CD1c-positive myeloid dendritic cell (primary cell): Measurements from ENCODE around the gene RFX3.

Source experiments
- DNase-seq: peaks from one replicate; pipeline ENCODE4 v3.0.0-alpha.2; 2016; ENCODE audit errors: extremely low spot score

RFX3 gene

DNA sequence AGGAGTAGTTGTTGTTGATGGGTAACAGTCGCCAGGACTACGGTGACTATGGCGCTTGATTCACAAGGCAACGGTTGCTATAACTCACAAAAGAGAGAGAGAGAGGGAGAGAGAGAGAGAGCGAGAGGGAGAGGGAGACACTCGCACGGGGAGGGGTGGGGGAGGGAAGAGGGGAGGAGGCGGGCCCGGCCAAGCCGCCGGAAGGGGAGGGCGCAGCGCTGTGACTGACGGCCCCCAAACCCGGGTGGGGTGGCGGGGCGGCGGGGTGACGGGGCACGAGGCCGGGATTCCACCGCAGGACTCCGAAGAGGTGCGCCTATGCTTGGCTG is at the start of gene RFX3:
Gene RFX3, minus strand, starts transcription at position 166 of the 329 bp plus-strand sequence. CDS start 130,413 bp downstream, outside the sequence.
- DNase-seq, result peak; percentile 94

DNA sequence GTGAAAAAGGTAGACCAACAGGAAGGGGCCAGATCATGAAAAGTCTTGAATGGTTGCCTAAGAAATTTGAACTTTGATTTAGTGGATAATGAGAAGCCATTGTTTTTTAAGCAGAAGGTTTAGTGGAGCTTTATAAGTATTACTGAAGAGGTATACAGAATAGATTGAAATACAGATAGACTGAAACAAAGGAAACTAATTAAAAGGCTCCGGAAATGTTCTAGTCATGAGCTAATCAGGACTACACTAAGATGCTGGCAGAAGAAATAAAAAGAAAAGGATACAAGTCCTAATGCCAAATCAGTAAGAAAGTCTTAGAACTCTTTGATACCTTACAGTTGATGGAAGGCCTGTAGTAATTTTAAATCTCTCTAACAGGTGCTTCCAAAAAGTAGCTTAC is 45.7 kb upstream of the RFX3 start:
- DNase-seq, result no peak

DNA sequence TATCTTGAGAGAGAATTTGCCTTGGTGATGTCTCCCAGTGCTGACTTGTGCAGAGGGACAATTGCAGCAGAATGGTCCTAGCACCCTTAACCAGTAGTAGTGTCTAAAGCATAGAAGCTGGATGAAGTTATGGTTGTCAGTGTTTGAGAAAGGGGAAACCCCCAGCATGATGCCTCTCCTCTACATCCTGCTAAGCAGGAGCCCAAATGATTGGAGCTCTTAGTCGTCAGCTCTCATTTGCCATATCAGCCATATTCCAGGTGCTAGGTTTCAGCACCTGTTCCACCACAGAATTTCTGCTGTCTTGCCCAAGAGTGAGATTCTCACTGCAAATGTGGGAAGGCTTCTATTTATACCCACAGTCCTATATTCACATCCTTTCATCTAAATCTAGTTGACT is 43.7 kb upstream of the RFX3 start:
- no peak for DNase-seq

DNA sequence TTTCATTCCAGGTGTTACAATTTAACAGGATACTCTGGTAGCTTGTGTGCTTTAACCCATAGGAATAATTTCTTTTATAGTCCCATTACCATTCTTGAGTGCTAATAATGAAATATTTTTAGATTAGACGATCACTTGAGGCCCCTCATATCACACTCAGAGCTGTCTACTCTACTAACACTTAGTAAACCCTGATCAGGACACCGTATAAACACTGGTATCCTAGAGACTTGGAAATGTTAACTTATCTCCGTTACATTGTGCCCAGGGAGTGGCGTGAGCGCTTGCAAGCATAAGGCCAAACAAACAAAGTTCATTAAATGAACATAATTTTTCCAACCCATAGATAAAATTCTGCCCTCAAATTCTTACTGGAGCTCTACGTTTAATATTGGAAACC is 42.2 kb upstream of the RFX3 start:
- no peak for DNase-seq

DNA sequence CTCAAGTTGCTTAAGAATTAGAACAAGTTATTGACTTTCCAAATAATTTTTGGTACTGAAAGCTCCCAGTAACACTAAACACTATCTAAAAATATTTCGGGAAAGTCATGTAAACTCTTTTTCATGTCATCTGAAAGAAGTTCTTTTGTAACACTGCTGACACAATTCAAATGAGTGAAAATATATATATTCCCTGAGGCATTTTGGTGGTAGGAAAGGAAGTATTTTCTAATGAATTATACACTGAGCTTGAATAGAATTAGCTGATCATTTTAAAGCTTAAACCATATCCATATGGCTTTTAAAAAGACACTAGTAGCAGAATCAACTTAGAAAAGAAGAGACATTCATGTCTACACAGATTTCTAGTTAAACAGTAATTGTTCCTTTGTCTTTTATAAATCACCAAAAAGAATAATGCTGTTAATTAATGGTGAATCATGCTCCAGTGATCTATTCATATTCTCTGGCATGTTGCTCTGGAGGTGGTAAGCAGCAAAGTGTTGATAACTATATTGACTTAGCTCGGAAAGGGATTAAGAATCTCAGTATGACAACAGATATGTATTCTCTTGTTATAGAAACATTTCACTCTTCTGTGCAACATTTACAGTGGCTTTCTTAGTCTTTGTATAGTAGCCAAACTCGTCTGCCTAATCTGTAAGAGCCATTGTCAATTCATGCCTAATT is 27.4 kb upstream of the RFX3 start:
- no peak for DNase-seq

DNA sequence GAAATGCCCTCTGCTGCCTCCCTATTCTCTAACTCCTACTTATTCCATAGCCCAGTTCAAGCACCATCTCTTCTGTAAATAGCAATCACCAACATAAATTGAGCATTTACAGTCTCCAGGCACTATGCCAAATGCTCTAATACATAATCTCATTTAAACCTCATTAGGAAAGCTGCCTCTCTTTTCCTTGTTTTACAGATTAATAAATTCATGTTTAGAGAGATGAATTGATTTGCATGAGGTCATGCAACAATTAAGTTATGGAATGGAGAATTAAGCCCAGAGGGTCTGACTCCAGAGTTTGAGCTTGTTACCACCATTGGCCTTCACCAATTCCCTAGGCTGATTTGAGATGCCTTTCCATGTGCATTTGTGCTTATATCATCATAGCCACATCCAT is 23.4 kb upstream of the RFX3 start:
- DNase-seq, result no peak

DNA sequence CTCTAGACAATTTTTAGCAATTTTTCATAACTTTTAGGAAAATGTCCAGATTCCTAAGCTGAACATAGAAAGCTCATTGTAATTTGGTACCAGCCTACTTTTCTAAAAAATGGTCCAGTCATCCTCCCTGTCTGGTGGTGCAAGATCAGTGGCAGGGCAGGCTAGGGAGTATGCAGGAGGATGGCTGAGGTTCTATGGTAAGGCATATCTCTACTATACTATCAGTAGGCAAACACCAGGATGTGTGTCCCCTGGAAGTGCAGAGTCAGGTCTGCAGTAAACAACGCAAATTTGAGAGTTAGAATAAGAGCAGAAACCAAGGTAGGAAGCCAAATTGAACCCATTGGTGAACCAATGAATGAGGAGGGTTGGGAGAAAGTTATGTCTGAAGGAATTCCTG is 22.8 kb upstream of the RFX3 start:
- DNase-seq, result no peak

DNA sequence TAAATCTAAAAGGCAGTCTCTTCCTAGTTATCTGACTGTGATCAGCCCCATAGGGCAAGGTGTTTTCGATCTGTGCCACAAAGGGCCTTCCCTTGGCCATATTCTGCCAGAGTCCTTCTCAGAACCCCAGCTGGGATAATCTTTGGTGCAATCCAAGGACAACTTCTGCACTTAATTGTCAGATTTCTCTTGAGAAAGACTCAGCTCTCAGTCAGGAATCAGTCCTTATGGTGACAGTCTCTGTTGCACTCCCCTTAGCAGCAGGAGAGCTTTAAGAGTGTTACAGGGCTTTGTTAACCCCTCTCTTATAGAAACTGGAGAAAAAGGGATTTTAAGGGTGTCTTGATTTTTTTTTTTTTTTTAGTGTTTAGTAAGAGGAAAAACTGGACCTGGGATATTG is 15.4 kb upstream of the RFX3 start:
- no peak for DNase-seq

DNA sequence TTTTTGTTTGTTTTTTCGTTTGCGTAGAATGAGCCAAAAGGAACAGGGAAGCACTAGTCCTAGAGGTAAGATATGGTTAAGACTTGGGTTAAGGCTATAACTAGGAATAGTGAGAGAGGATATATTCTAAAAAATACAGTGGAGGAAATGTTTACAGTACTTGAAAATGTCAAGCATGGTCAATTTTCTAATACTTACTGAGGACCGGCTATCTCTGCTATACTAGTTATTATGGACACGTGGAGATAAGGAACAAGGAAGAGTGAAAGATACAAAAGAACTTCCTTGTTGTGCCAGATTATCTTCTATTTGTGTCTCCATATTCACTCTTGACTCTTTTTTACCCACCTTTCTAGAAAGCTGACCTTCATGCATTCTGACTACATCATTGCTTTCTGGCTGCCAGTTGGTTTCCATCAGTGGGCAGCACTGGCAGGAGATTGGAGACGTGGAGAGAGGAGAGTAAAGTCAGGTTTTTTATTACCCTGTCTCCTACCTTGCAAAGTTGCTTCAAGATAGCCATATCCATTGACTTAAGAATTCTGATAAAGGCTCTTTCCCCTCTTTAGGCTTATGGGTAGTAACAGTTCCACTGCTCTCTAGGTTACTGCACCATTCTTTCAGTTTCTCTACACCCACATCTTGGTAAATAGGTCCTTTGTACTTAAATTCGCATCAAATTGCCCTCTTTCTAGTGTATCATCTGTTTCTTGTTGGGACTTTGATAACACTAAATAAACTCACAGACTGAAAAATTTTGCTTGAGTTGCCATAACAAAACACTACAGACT is 9.0 kb upstream of the RFX3 start:
- DNase-seq, result no peak

DNA sequence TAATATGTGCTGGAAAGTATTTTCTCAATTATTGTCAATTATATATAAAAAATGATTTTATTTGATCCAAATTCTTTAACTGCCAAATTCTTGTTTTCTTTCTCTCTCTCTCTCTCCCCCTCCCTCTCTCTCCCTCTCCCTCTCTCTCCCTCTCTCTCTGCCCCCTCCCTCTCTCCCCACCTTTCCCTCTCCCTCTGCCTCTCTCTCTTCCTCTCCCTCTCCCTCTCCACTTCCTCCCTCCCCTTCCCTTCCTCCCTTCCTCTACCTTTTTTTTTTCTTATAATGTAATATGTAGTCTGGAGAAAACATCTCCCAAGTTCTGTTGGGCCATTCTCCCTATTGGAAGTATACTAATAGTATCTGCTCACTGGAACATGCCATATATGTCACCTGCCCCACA is 6.4 kb upstream of the RFX3 start:
- no peak for DNase-seq

DNA sequence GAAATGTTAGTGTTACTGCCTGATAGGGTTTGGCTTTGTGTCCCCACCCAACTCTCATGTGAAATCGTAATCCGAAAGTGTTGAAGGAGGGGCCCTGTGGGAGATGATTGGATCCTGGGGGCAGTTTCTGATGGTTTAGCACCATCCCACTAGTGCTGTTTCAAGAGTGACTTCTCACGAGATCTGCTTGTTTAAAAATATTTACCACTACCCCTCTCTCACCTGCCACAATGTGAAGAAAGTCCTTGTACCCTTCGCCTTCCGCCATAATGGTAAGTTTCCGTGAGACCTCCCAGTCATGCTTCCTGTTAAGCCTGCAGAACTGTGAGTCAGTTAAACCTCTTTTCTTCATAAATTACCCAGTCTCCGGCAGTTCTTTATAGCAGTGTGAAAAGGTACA is 2.6 kb upstream of the RFX3 start:
- DNase-seq, result peak; percentile 58

DNA sequence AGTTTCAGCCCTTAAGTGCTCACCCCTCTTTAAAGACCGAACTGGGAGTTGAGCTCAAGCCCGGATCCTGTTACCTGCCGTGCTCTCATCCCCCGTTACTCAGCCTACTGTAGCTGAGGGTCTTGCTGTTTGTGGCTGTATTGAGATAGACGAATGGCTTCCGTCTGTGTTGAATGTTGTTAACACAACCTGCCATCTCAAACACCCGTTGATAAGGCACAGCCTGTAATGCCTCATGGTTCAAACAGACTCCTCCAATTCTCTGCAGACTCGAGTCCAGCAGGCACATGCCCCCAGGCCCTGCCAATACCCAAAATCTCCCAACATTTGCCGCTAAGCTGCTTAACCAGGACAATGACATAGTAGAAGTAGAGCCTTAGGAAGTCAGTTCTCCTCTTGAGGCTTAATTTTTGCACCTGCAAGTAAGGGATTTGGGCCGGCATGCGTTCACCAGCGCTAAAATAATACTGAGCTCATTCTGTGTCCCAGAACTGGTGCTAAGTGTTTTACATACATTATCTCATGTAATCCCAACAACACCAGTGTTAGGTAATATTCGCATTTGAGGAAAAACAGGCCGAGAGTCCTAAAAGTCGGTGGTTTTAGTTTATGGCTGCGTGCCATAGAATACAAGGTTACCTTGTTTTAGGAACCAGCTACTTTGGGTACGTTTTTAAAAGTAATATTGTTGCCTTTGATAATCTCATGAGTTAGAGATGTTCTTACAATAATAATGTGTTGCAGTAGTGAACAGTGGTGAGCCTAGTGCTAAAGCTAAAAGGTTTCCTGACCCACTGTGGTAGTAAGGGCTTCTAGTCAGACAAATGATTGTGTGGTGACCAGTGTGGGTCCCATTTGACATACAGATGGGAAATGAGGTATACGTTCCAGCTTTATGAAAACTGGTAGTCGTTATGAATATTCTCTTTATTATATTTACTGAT is 1.5 kb upstream of the RFX3 start:
- DNase-seq, result peak; percentile 49

DNA sequence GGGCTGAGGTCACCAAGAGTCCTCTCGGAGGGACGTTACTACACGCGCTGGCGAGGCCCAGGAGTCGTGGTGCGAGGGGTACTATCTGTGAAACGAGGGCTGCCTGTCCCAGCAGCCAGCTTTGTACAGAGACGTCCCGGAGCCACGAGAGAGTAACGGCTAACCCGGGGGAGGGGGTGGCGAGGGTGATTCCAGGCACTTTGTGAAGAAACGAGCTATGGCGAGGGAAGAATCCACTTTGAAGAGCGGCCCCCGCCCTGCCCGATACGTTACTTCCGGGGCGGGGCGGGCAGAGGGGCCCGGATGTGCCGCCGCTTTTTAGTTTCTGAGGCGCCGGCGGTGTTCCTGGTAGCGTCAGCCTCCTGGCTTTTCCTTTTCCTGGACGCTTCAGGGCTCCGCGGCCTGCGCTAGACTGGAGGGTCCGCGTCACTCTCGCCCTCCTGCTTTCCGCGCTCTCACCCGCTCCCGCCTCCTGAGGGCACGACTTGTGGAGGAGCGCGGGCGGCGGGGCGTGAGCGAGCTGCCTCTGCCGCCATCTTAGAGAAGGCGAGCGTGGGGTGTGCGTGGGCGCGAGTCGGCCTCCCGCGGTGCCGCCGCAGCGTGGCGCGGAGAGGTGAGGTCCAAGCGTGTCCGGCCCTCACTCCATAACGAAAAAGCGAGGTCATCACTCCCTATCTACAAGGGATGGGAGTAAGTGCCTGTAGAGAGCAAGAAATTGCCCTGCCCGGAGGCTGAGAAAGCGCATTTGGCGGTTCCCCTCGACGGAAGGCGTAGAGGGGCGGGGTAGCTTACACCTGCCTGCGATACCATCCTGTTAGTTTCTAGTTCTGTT is 580 bp upstream of the RFX3 start:
- DNase-seq, result peak; percentile 95

DNA sequence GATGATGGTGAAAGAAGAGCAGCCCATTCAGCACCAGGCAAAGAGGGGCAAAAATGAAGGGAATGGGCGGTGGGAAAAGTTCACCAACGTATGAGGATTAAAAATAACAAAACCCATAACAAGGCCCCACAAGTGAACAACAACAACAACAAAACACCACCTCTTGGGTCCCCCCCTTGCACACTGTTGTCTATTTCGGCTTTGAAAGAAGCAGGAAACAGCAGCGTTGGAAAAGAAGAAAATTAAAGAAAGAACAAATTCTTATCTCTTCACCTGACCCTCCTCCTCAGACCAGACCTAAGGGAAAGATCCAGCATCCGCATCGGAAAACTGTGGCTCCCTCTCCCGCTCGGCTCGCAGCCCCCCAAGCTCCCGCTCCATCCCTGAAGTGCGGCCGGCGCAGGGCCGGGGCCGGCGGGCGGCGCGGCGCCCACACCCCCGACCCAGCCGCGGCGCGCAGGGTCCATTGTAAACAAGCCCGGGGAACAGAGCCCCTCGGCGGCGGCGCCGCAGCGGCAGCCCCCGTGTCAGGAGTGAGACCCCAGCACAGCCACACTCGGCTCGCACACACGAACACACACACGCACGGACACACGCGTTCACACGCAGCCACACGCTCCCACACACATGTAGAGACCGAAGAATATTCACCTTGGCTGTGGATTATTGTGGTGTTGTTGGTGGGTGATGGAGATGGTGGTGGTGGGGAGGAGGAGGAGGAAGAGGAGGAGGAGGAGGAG is 535 bp downstream of the RFX3 start:
- DNase-seq, result no peak

DNA sequence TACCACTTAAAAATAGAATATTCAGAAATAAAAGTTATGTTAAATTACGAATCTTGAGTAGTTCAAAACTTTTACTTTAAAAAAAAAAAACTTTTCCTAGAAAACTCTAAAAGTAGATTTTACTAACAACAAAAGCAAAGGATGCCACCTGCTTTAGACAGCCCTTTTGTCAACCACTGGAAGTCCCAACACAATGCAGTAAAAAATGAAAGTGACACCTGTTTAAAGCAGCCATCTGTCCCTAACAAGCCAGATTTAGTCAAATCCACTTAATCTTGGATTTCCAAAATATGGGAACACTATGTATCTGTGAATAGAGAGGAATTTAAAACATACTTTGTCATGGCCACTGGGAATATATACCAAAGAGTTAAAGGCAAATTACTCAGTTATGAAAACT is 3.8 kb downstream of the RFX3 start:
- DNase-seq, result no peak

DNA sequence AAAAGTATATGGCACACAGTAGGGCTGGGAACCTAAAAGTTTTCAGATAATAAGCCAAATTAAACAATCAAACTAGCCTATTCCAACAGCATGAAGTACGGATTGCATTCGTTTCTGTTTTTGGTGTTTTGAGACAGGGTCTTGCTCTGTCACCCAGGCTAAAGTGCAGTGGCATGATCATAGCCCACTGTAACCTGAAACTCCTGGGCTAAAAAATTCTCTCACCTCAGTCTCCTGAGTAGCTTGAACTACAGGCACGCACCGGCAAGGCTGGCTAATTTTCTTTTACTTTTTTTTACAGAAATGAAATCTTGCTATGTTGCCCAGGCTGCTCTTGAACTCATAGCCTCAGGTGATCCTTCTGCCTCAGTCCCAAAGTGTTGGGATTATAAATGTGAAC is 5.2 kb downstream of the RFX3 start:
- no peak for DNase-seq

DNA sequence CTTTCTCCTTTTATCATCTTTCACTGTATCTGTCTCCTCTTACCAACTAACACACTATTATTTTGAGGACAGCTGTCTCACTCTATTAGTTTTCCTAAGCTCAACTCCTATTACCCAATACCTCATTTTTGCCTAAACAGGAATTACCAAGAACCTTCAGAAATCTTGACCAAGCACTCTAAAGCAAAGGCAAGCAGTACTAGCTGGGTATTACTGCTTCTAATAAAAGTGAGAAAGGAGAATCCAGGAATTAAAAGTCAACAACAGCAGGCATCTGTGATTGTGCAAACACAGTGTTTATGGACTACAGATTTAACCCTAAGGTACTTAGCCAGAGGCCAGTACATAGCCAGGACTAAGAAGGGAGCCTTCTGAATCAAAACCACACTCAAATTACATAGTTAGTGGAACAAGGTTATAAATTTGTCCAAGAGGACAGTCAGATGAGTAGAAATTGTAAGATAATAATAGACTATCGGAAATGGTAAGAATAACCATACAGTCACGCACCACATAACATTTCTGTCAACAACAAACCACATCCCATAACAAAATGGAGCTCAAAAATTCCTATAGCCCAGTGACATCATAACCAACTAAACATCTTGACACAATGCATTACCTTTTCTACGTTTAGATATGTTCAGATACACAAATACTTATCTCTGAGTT is 8.3 kb downstream of the RFX3 start:
- no peak for DNase-seq

DNA sequence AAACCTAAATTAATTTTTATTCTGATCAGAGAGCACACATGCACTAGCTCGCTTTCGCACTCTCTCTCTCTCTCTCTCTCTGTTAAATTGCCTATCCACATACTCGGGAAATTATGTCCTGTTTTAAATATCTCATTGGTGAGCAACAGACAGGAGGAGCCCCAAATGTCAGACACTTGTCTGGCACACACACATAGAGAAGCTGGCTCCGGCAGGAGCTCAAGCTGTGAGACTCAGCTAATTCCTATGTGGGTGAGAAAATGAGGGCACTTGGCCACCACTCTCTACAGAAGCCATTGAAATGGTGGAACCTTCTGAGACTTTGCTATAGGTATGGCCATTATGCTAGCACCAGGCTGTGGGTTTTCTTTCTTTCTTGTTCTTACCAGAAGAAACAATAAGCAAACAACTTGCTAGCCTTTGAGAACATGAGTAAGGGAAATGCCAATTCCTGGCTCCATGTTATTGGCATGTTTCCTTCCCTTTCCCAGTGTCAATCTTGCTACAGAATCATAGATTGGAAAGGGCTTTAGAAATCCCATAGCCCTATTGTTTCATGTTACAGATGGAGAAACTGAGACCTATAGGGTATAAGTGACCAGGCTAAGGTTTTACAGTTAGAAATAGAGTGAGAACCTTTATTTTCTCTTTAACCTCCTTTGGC is 9.0 kb downstream of the RFX3 start:
- DNase-seq, result no peak

DNA sequence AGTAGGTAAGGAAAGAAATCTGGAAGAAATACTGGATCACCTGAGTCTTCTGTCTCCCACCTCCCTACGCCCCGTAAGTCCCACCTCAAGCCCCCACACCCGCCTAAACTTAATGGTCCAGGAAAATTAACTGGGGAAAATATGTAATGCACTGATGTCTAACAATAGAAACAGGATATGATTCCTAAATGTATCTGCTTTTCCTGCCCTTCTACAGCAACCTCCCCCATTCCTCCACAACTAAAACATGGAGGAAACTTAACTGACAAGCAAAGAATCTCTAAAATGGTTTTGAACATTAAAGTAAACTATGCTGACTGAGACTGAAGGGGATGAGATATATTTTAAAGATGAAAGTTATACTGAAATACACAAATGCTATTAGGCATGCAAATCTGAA is 10.4 kb downstream of the RFX3 start:
- no peak for DNase-seq

DNA sequence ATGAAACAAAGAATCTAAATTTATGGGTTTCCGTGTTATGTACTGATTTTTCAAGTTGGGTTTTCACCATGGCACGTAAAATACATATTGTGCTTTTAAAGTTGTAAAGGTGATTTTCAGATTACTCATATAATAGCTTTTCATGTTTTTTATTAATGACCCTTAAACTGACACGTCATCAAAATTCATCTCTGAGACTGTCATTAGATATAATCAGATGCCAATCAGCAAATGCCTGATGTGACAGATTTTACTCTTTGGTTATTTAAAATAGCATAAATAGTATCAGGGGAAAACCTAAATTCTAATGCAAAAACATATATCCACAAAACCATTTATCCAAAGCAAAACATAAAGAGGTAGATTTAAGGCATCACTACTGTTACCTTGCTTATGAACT is 11.0 kb downstream of the RFX3 start:
- no peak for DNase-seq
